ENCODE data around the gene CFAP99. TPM values are rescaled to one million over a fixed set of nuclear protein-coding genes. Genes with fewer than 3 reads are reported as not detected.

Gene CFAP99
- total and polyA plus RNA-seq, 2 donors (not counting 1 experiment from before 2014, with no cell fraction given), result not detected

DNA sequence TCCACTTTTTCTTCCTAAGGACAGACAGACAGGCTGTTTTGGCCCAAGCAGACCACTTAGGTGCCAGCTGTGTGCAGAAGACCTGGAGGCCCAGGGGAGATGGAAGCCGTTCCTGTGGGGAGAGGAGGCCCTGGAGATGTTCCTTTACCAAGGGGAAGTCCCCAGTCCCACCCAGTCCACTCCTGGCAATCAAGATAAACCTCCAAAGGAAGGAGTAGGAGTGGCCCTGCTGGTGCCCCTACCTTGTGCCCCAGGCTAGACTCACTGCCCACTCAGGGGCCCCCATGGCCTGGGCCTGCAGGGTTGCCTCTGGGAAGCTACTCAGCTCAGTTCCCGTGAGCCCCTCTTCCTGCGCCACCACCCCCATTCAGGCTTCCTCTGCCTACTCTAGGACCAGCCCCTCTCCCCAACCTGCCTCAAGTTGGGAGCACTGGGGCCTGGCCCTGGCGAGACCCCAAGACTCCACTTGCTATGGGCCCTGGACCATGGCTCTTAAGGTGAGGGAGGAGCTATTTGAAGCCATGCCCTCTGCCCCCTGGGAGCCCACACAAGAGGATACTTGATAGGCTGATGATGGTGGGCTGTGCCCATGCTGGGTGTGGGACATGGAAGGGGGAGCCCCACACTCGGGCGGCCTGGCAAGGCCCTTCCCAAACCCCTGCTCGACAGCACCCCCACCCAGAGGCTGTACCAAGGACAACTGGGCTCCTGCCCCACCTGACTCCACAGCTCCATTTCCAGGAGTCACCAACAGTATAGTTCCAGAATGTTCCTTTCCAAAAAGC is 25.4 kb downstream of the CFAP99 start:
- DNase-seq, result no peak
- H3K9me3 ChIP-seq (ENCODE audit: control extremely low read depth in 1 of 3, control insufficient read depth in 2 of 3, insufficient read depth in 1 of 3, low read length in 2 of 3), result peaks cover 0 to 3% (median 0%) of the 10 kb centered on the region in 3 donors
- Mint-ChIP-seq H3K4me1 (peaks cover 5% of the 10 kb centered on the region), H3K27me3 (no peaks in the 10 kb centered on the region), H3K9me3 (ENCODE audit: insufficient read depth) (no peaks in the 10 kb centered on the region), H3K4me3 (no peak overlapping the region), H3K27ac (no peak overlapping the region)
- CTCF ChIA-PET, result interaction anchor here (0.9 to 4.2 kb wide), 2 partner anchors 52 to 224 kb away, joined by 3 to 36 read pairs; no protein-coding TSS in a partner anchor
- H3K4me1 ChIP-seq (ENCODE audit: control insufficient read depth in 2 of 2, insufficient read depth in 2 of 2, low read length in 2 of 2), result peaks cover 0 to 7% of the 10 kb centered on the region in 2 donors
- 77% methylated on average over 2 of the region's 7 CpGs for WGBS (ENCODE audit: insufficient coverage)
- no peak overlapping the region for H3K9ac ChIP-seq (ENCODE audit: low read length)
- H3K27ac ChIP-seq (ENCODE audit: low read length in 2 of 2), result no peak overlapping the region
- H2AFZ ChIP-seq (ENCODE audit: insufficient read depth, low read depth, low read length, poor library complexity, severe bottlenecking), result no peak overlapping the region
- TF ChIP-seq, protein P1, sequence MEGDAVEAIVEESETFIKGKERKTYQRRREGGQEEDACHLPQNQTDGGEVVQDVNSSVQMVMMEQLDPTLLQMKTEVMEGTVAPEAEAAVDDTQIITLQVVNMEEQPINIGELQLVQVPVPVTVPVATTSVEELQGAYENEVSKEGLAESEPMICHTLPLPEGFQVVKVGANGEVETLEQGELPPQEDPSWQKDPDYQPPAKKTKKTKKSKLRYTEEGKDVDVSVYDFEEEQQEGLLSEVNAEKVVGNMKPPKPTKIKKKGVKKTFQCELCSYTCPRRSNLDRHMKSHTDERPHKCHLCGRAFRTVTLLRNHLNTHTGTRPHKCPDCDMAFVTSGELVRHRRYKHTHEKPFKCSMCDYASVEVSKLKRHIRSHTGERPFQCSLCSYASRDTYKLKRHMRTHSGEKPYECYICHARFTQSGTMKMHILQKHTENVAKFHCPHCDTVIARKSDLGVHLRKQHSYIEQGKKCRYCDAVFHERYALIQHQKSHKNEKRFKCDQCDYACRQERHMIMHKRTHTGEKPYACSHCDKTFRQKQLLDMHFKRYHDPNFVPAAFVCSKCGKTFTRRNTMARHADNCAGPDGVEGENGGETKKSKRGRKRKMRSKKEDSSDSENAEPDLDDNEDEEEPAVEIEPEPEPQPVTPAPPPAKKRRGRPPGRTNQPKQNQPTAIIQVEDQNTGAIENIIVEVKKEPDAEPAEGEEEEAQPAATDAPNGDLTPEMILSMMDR (IDR thresholded peaks at IDR 0.05), result no peak
- TF ChIP-seq EZH2 (IDR thresholded peaks at IDR 0.05; ENCODE audit: borderline replicate concordance, insufficient read depth, low read depth, low read length, poor library complexity, severe bottlenecking), result no peak
- H3K36me3 ChIP-seq (replicated peaks in 1 of 2; ENCODE audit: control extremely low read depth in 1 of 2, control insufficient read depth in 1 of 2, extremely low read depth in 1 of 2, insufficient read depth in 2 of 2, low read length in 1 of 2), result no peaks in the 10 kb centered on the region
- POLR2A ChIA-PET, result no interaction called here
- H3K4me3 ChIP-seq (ENCODE audit: control extremely low read depth in 1 of 5, extremely low read depth in 1 of 5, insufficient read depth in 1 of 5, low read depth in 2 of 5, low read length in 4 of 5), result no peak overlapping the region
- no peaks in the 10 kb centered on the region for H4K20me1 ChIP-seq (ENCODE audit: control insufficient read depth, insufficient read depth, low read length, poor library complexity, severe bottlenecking)
- no peak overlapping the region for H3K4me2 ChIP-seq (replicated peaks; ENCODE audit: low read depth, low read length, poor library complexity, severe bottlenecking)
- intact Hi-C loops (cut with micrococcal nuclease), result no loop called here
- no peaks in the 10 kb centered on the region for H3K27me3 ChIP-seq (replicated peaks in 1 of 4; ENCODE audit: control extremely low read depth in 1 of 4, control insufficient read depth in 3 of 4, insufficient read depth in 4 of 4, low read length in 3 of 4)
- no peak for ATAC-seq (ENCODE audit: low read depth)
- no peaks in the 10 kb centered on the region for H3K79me2 ChIP-seq (ENCODE audit: control insufficient read depth, insufficient read depth, low read length)

DNA sequence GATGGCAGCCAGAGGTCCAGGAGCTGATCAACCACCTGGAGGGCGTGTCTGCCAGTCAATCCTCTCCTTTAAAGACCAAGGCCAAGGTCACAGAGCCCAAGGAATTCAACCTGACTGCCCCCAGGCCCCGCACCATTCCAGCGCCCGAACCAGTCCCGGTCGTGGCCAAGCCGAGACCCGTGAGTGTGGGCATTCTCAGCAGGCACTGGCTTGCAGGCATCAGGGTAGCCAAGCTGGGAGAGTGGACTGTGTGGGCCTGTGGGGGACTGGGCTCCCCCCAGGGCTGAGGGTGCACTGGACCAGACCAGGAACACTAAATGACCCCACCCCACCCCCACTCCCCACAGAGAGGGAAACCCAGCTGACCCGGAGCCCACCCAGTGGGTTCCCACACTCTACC is 26.4 kb downstream of the CFAP99 start:
- no peaks in the 10 kb centered on the region for H3K27me3 Mint-ChIP-seq

More for the DNA sequence above, 26.4 kb downstream of the CFAP99 start:
- intact Hi-C loops (cut with micrococcal nuclease), result no loop called here
- Histone ChIP-seq H3K4me1 (ENCODE audit: control insufficient read depth in 2 of 2, insufficient read depth in 2 of 2, low read length in 2 of 2) (peaks cover 0 to 7% of the 10 kb centered on the region in 2 donors), H3K27me3 (replicated peaks in 1 of 4; ENCODE audit: control extremely low read depth in 1 of 4, control insufficient read depth in 3 of 4, insufficient read depth in 4 of 4, low read length in 3 of 4) (no peaks in the 10 kb centered on the region), H3K4me3 (ENCODE audit: control extremely low read depth in 1 of 5, extremely low read depth in 1 of 5, insufficient read depth in 1 of 5, low read depth in 2 of 5, low read length in 4 of 5) (no peak overlapping the region), H3K79me2 (ENCODE audit: control insufficient read depth, insufficient read depth, low read length) (no peaks in the 10 kb centered on the region), H3K9me3 (ENCODE audit: control extremely low read depth in 1 of 3, control insufficient read depth in 2 of 3, insufficient read depth in 1 of 3, low read length in 2 of 3) (peaks cover 0 to 3% (median 0%) of the 10 kb centered on the region in 3 donors), H3K36me3 (replicated peaks in 1 of 2; ENCODE audit: control extremely low read depth in 1 of 2, control insufficient read depth in 1 of 2, extremely low read depth in 1 of 2, insufficient read depth in 2 of 2, low read length in 1 of 2) (no peaks in the 10 kb centered on the region), H2AFZ (ENCODE audit: insufficient read depth, low read depth, low read length, poor library complexity, severe bottlenecking) (no peak overlapping the region), H4K20me1 (ENCODE audit: control insufficient read depth, insufficient read depth, low read length, poor library complexity, severe bottlenecking) (no peaks in the 10 kb centered on the region), H3K27ac (ENCODE audit: low read length in 2 of 2) (no peak overlapping the region), H3K9ac (ENCODE audit: low read length) (no peak overlapping the region), H3K4me2 (replicated peaks; ENCODE audit: low read depth, low read length, poor library complexity, severe bottlenecking) (no peak overlapping the region)
- ChIA-PET POLR2A (interaction anchor here (0.6 to 0.7 kb wide), 2 partner anchors 84 to 697 kb away, joined by 3 read pairs; no protein-coding TSS in a partner anchor), CTCF (interaction anchor here (0.9 kb wide), 1 partner anchor 51 kb away, joined by 3 read pairs; no protein-coding TSS in a partner anchor)
- no peaks in the 10 kb centered on the region for H3K9me3 Mint-ChIP-seq (ENCODE audit: insufficient read depth)
- peaks cover 5% of the 10 kb centered on the region for H3K4me1 Mint-ChIP-seq
- WGBS (ENCODE audit: insufficient coverage), result 94% methylated on average over 2 of the region's 9 CpGs
- DNase-seq (no peak), ATAC-seq (ENCODE audit: low read depth) (no peak)
- no peak for TF ChIP-seq EZH2 (IDR thresholded peaks at IDR 0.05; ENCODE audit: borderline replicate concordance, insufficient read depth, low read depth, low read length, poor library complexity, severe bottlenecking)
- TF ChIP-seq, protein P1 (IDR thresholded peaks at IDR 0.05), result no peak
- H3K4me3 Mint-ChIP-seq, result no peak overlapping the region
- H3K27ac Mint-ChIP-seq, result no peak overlapping the region

Data from B cell (primary cell).